GM10248 (cell line): ENCODE data around the gene DYNC1H1.

ENCODE experiments used
- CTCF ChIA-PET: fragments of 300-600 bp; sonication (Branson Sonifier 250); formaldehyde crosslinking; extraction: SDS; loops from one replicate; lab custom pipeline; 2021; ENCODE audit warnings: antibody characterized with exemption; lab: Yijun Ruan, JAX
- POLR2A ChIA-PET: fragments of 350-650 bp; sonication (Branson Sonifier 250); formaldehyde crosslinking; extraction: SDS; loops from one replicate; lab custom pipeline; 2020; ENCODE audit warnings: antibody characterized with exemption; lab: Yijun Ruan, JAX
- DNase-seq: peaks from one replicate; pipeline ENCODE4 v3.0.0; 2012; ENCODE audit errors: extremely low spot score
- CTCF ChIP-seq: IDR thresholded peaks from 2 replicates; pipeline ENCODE4 v1.5.1; 2012; ENCODE audit warnings: mild to moderate bottlenecking, low read depth; ENCODE audit errors: extremely low read depth, missing control alignments, control extremely low read depth

Gene DYNC1H1

GRCh38 chr14:101992708-101993107, 28.3 kb downstream of the DYNC1H1 start:
- peak; percentile 50 for TF ChIP-seq CTCF
- ChIA-PET CTCF (interaction anchor here (0.6 to 3.2 kb wide), 13 partner anchors 12 to 222 kb away, joined by 3 to 20 read pairs (median 7); no protein-coding TSS in a partner anchor), POLR2A (interaction anchor here (0.6 kb wide), 1 partner anchor 28 kb away, joined by 3 read pairs; no protein-coding TSS in a partner anchor)
- DNase-seq = peak; percentile 72

- no peak for TF ChIP-seq CTCF
- no peak for DNase-seq
- ChIA-PET POLR2A (no interaction called here), CTCF (interaction anchor here (0.7 to 1.0 kb wide), 3 partner anchors 18 to 52 kb away, joined by 3 read pairs; no protein-coding TSS in a partner anchor)
These were observed 33.3 kb downstream of the DYNC1H1 start for GRCh38 chr14:101997429-101998336.

- ChIA-PET POLR2A (interaction anchor here (0.6 kb wide), 1 partner anchor 8 kb away, joined by 3 read pairs; no protein-coding TSS in a partner anchor), CTCF (interaction anchor here (1.0 to 1.3 kb wide), 3 partner anchors 10 to 229 kb away, joined by 3 to 4 read pairs (median 3); no protein-coding TSS in a partner anchor)
- DNase-seq = no peak
- TF ChIP-seq CTCF = no peak
These were observed 36.5 kb downstream of the DYNC1H1 start for GRCh38 chr14:102000902-102001301.

- ChIA-PET CTCF (no interaction called here), POLR2A (no interaction called here)
- DNase-seq = no peak
- no peak for TF ChIP-seq CTCF
These were observed 41.0 kb downstream of the DYNC1H1 start for GRCh38 chr14:102005336-102005735.

- ChIA-PET POLR2A (no interaction called here), CTCF (interaction anchor here (1.1 kb wide), 1 partner anchor 17 kb away, joined by 5 read pairs; no protein-coding TSS in a partner anchor)
- no peak for DNase-seq
- TF ChIP-seq CTCF = no peak
These were observed 43.6 kb downstream of the DYNC1H1 start for GRCh38 chr14:102007916-102008418.

GRCh38 chr14:102008891-102009290, 44.5 kb downstream of the DYNC1H1 start:
- POLR2A ChIA-PET = interaction anchor here (0.6 kb wide), 1 partner anchor 8 kb away, joined by 3 read pairs; no protein-coding TSS in a partner anchor
- CTCF ChIA-PET = no interaction called here
- DNase-seq = no peak
- TF ChIP-seq CTCF = no peak
